IMR-90 (cell line): ENCODE results near the gene ZNF98. TPM values are rescaled to one million over a fixed set of nuclear protein-coding genes. Genes with fewer than 3 reads are reported as not detected.
A peak's percentile ranks its signal among the peaks of the same experiment; 100 is the strongest.

Experiments
- ATAC-seq: fragments of 200-7000 bp; cut with Tn5 transposase; 2 replicates; pipeline ENCODE4 v1.9.1; 2020; ENCODE audit warnings: low read depth, mild to moderate bottlenecking, moderate library complexity
- Bru-seq: library from RNA; stranded (reverse); fragments of 400-500 nt; gene quantifications from one replicate; lab custom pipeline; 2021; lab: Mats Ljungman, UMichigan
- BruChase-seq, 2 experiments: library from RNA; stranded (reverse); fragments of 400-500 nt; gene quantifications; one replicate each; lab custom pipeline; 2021; lab: Mats Ljungman, UMichigan
- BruUV-seq: library from RNA; stranded (reverse); fragments of 400-500 nt; replicated peaks from 2 replicates; lab custom pipeline; 2021; lab: Mats Ljungman, UMichigan
- CTCF ChIA-PET: fragments of 300-600 bp; formaldehyde crosslinking; extraction: SDS; loops from one replicate; lab custom pipeline; 2021; ENCODE audit warnings: antibody characterized with exemption; lab: Yijun Ruan, JAX
- POLR2A ChIA-PET: fragments of 300-600 bp; sonication (Branson Sonifier 250); formaldehyde crosslinking; loops from one replicate; lab custom pipeline; 2022; ENCODE audit warnings: antibody characterized with exemption; ENCODE audit not compliant: unreplicated experiment; lab: Charles Lee
- DNase-seq: peaks from one replicate; pipeline ENCODE4 v3.0.0; 2013
- H2AFZ ChIP-seq: replicated peaks from 2 replicates; pipeline ENCODE3; 2013; ENCODE audit warnings: low read length, mild to moderate bottlenecking; ENCODE audit not compliant: poor library complexity
- H2AK5ac ChIP-seq: 2 replicates; pipeline ENCODE4 v1.6.1; 2013; ENCODE audit warnings: low read depth, low read length, inconsistent platforms
- H2AK9ac ChIP-seq: replicated peaks from 2 replicates; pipeline ENCODE3; 2013; ENCODE audit warnings: mild to moderate bottlenecking, low read depth, low read length, moderate library complexity; ENCODE audit not compliant: poor library complexity
- H2BK120ac ChIP-seq: 2 replicates; pipeline ENCODE4 v1.6.1; 2013; ENCODE audit warnings: low read depth, low read length, inconsistent platforms
- H2BK15ac ChIP-seq: 3 replicates; pipeline ENCODE4 v1.6.1; 2013; ENCODE audit warnings: low read depth, low read length, inconsistent platforms
- H2BK20ac ChIP-seq: 2 replicates; pipeline ENCODE4 v1.6.1; 2013; ENCODE audit warnings: low read depth, mild to moderate bottlenecking, inconsistent platforms, low read length, moderate library complexity
- H2BK5ac ChIP-seq: 2 replicates; pipeline ENCODE4 v1.6.1; 2013; ENCODE audit warnings: mild to moderate bottlenecking, low read depth, low read length, inconsistent platforms; ENCODE audit not compliant: poor library complexity, severe bottlenecking
- H3K14ac ChIP-seq: replicated peaks from 2 replicates; pipeline ENCODE4 v1.6.1; 2013; ENCODE audit warnings: low read depth, low read length, inconsistent platforms
- H3K18ac ChIP-seq: 2 replicates; pipeline ENCODE4 v1.6.1; 2013; ENCODE audit warnings: low read depth, low read length, control low read depth
- H3K23ac ChIP-seq: 2 replicates; pipeline ENCODE4 v1.6.1; 2013; ENCODE audit warnings: low read depth, low read length, inconsistent platforms
- H3K27ac ChIP-seq: 2 replicates; pipeline ENCODE4 v1.5.1; 2013; ENCODE audit warnings: mild to moderate bottlenecking, control low read depth, low read length; ENCODE audit not compliant: insufficient read depth
- H3K27me3 ChIP-seq: 2 replicates; pipeline ENCODE4 v1.6.1; 2013; ENCODE audit warnings: low read length; ENCODE audit not compliant: control insufficient read depth, insufficient read depth
- H3K36me3 ChIP-seq: 2 replicates; pipeline ENCODE4 v1.6.1; 2013; ENCODE audit warnings: low read length, mixed read lengths; ENCODE audit not compliant: control insufficient read depth, insufficient read depth
- H3K4ac ChIP-seq: 2 replicates; pipeline ENCODE4 v1.6.1; 2013; ENCODE audit warnings: low read depth, low read length, inconsistent platforms
- H3K4me1 ChIP-seq: 2 replicates; pipeline ENCODE4 v1.6.1; 2013; ENCODE audit warnings: low read length, mixed read lengths; ENCODE audit not compliant: control insufficient read depth, insufficient read depth
- H3K4me2 ChIP-seq: 2 replicates; pipeline ENCODE4 v1.6.1; 2013; ENCODE audit warnings: low read depth, mild to moderate bottlenecking, control low read depth, low read length, moderate library complexity
- H3K4me3 ChIP-seq: 2 replicates; pipeline ENCODE4 v1.5.1; 2013; ENCODE audit warnings: low read depth, mild to moderate bottlenecking, control low read depth, low read length, moderate library complexity; ENCODE audit not compliant: insufficient read depth
- H3K56ac ChIP-seq: 2 replicates; pipeline ENCODE4 v1.6.1; 2013; ENCODE audit warnings: low read length, inconsistent platforms; ENCODE audit not compliant: insufficient read depth; ENCODE audit errors: extremely low read depth
- H3K79me1 ChIP-seq, 2 experiments: 2 replicates each; pipeline ENCODE4 v1.6.1; 2013; ENCODE audit warnings: low read length in 2 of 2, inconsistent platforms in 1 of 2, low read depth in 1 of 2
- H3K9ac ChIP-seq: 2 replicates; pipeline ENCODE4 v1.6.1; 2013; ENCODE audit warnings: low read depth, low read length, control low read depth
- H3K9me1 ChIP-seq: 2 replicates; pipeline ENCODE4 v1.6.1; 2013; ENCODE audit warnings: low read length, inconsistent platforms; ENCODE audit not compliant: insufficient read depth
- H3K9me3 ChIP-seq: 2 replicates; pipeline ENCODE4 v1.6.1; 2013; ENCODE audit warnings: low read length; ENCODE audit not compliant: control insufficient read depth, insufficient read depth
- H4K20me1 ChIP-seq: 2 replicates; pipeline ENCODE4 v1.6.1; 2013; ENCODE audit warnings: low read length, inconsistent platforms; ENCODE audit not compliant: insufficient read depth
- H4K5ac ChIP-seq: 2 replicates; pipeline ENCODE4 v1.6.1; 2013; ENCODE audit warnings: mild to moderate bottlenecking, low read depth, low read length, control low read depth
- H4K8ac ChIP-seq, 2 experiments: 2 replicates each; pipeline ENCODE4 v1.6.1; 2013; ENCODE audit warnings: low read depth in 2 of 2, low read length in 2 of 2, control low read depth in 1 of 2, inconsistent platforms in 1 of 2
- H4K91ac ChIP-seq: 2 replicates; pipeline ENCODE4 v1.6.1; 2013; ENCODE audit warnings: low read depth, low read length, inconsistent platforms; ENCODE audit not compliant: insufficient read depth
- CEBPB ChIP-seq: IDR thresholded peaks from 2 replicates; pipeline ENCODE4 v1.6.1; 2012; ENCODE audit warnings: low read depth, low read length, improper control_type of control experiment
- CHD1 ChIP-seq: IDR thresholded peaks from 2 replicates; pipeline ENCODE4 v1.6.1; 2012; ENCODE audit warnings: low read depth, low read length, improper control_type of control experiment
- FOS ChIP-seq: fragments of 150-350 bp; IDR thresholded peaks from 2 replicates; pipeline ENCODE4 v1.6.1; 2016; ENCODE audit warnings: low read depth, low read length
- MAFK ChIP-seq: IDR thresholded peaks from 2 replicates; pipeline ENCODE4 v1.6.1; 2012; ENCODE audit warnings: low read depth, low read length, improper control_type of control experiment
- MXI1 ChIP-seq: IDR thresholded peaks from 2 replicates; pipeline ENCODE4 v1.6.1; 2012; ENCODE audit warnings: low read depth, mild to moderate bottlenecking, low read length, moderate library complexity, borderline replicate concordance
- NFE2L2 ChIP-seq: fragments of 150-350 bp; IDR thresholded peaks from 2 replicates; pipeline ENCODE4 v1.6.1; 2016; ENCODE audit warnings: low read depth, mild to moderate bottlenecking, low read length
- RAD21 ChIP-seq: IDR thresholded peaks from 2 replicates; pipeline ENCODE4 v1.6.1; 2012; ENCODE audit warnings: low read length, improper control_type of control experiment
- SMC3 ChIP-seq: fragments of 150-350 bp; IDR thresholded peaks from 2 replicates; pipeline ENCODE4 v1.6.1; 2016; ENCODE audit warnings: low read depth, mild to moderate bottlenecking, antibody characterized with exemption, low read length, moderate library complexity
- WGBS, 2 experiments: methylation state at CpG; one replicate each; pipeline versions ENCODE4 v1.1.5 to v1.1.7; 2013; ENCODE audit warnings: missing lambda C conversion rate in 2 of 2; ENCODE audit not compliant: insufficient read length in 1 of 2; ENCODE audit errors: extremely low coverage in 2 of 2; 5-methylcytosine and 5-hydroxymethylcytosine counted together
- dilution Hi-C: fragments of 300-500 bp; cut with HindIII; formaldehyde crosslinking; loops from one replicate; pipeline ENCODE4 v1.14.3; 2018; ENCODE audit warnings: low sequenced_read_pairs; ENCODE audit not compliant: unreplicated experiment
- in situ Hi-C: fragments of 300-500 bp; cut with MboI; formaldehyde crosslinking; loops from 3 replicates; pipeline ENCODE4 v1.14.3; 2019; ENCODE audit warnings: low sequenced_read_pairs, inconsistent platforms, mixed read lengths
- intact Hi-C: fragments of 100-400 bp; cut with micrococcal nuclease; formaldehyde crosslinking; loops from 2 replicates; pipeline ENCODE4 v1.10.0; 2022
- long read RNA-seq: library from polyadenylated mRNA; unstranded; transcript quantifications from one replicate; pipeline ENCODE4 v2.0.0, GENCODE V29; 2021; ENCODE audit not compliant: unreplicated experiment
- polyA plus RNA-seq, 3 experiments: library from polyadenylated mRNA; depleted of rRNA; stranded (reverse); fragments of >200 nt; gene quantifications; 2 replicates each; pipeline ENCODE4 v1.2.3, GENCODE V29; 2012; ENCODE audit warnings: low replicate concordance in 1 of 3
- total RNA-seq: library from RNA; depleted of rRNA; stranded (reverse); fragments of >200 nt; gene quantifications from 2 replicates; pipeline ENCODE4 v1.2.3, GENCODE V29; 2012; rRNA removed

Gene ZNF98
- total RNA-seq (not detected in 2 replicates), polyA plus RNA-seq (2012; rRNA removed) (not detected in 2 replicates), Bru-seq, nascent RNA (percentile 2 among the genes with signal in this experiment), BruChase-seq, experiment 1, labeled RNA remaining after a 6-hour chase (percentile 3 among the genes with signal in this experiment), BruChase-seq, experiment 2, labeled RNA remaining after a 2-hour chase (percentile 8 among the genes with signal in this experiment)
- polyA plus RNA-seq (2012; cell fraction: cytosol; rRNA removed): not detected in 2 replicates
- not detected in 2 replicates for polyA plus RNA-seq (2012; cell fraction: nucleus; rRNA removed; ENCODE audit: low replicate concordance)
- long read RNA-seq: 0 reads

DNA sequence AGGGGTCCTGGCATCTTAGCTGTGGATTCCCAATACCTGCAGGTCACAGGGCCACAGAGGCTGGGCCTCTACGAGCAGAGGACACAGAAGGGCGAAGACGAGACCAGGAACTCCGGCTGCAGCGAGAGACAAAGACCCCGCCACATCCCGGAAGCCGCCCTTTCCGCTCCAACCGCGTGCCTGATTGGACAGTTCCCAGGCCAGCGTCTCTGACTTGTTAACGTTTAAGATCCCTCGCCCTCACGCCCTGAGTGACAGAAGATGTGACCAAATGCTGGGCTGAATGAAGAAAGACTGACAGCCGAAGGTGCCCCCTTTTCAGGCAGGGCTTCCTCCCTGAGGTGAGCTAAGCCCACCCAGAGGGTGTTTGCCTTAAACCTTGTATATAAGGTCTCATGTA lies at the start of gene ZNF98:
Gene ZNF98 (minus strand): TSS at position 136 of the 400 bp plus-strand sequence. CDS start 122 bp downstream, at position 14.
- peaks cover 28% of the 10 kb centered on the region for H3K9me3 ChIP-seq
- WGBS, 2 experiments: 0% methylated on average over 5 of the region's 16 CpGs; no CpG with 5 or more reads in 1 of the 2 experiments
- H2AK5ac ChIP-seq: no peak within 1 kb of the TSS
- dilution Hi-C loops (no loop called here), intact Hi-C loops (no loop called here), in situ Hi-C loops (no loop called here)
- H3K27me3 ChIP-seq: no peaks in the 10 kb centered on the region
- H2BK5ac ChIP-seq: no peak within 1 kb of the TSS
- no peak within 1 kb of the TSS for H3K4ac ChIP-seq
- H3K56ac ChIP-seq: no peak within 1 kb of the TSS
- no peak for DNase-seq
- no peak within 1 kb of the TSS for H3K9ac ChIP-seq
- H3K18ac ChIP-seq: no peak within 1 kb of the TSS
- ChIA-PET POLR2A (no interaction called here), CTCF (no interaction called here)
- H2BK120ac ChIP-seq: no peak within 1 kb of the TSS
- H2AK9ac ChIP-seq: no peak within 1 kb of the TSS
- no peaks in the 10 kb centered on the region for H4K20me1 ChIP-seq
- no TSS peak for BruUV-seq
- no peak for TF ChIP-seq NFE2L2
- TF ChIP-seq MAFK: no peak
- TF ChIP-seq SMC3: no peak
- TF ChIP-seq FOS: no peak
- no peak for TF ChIP-seq CEBPB
- TF ChIP-seq CHD1: no peak
- TF ChIP-seq MXI1: no peak
- no peak for TF ChIP-seq RAD21
- no peak within 1 kb of the TSS for H4K5ac ChIP-seq
- no peak within 1 kb of the TSS for H3K4me2 ChIP-seq
- no peak for ATAC-seq
- H3K23ac ChIP-seq: no peak within 1 kb of the TSS
- H3K9me1 ChIP-seq: no peaks in the 10 kb centered on the region
- H4K8ac ChIP-seq: no peak within 1 kb of the TSS
- no peak within 1 kb of the TSS for H4K91ac ChIP-seq
- no peak within 1 kb of the TSS for H2BK15ac ChIP-seq
- no peak within 1 kb of the TSS for H2AFZ ChIP-seq
- no peak within 1 kb of the TSS for H3K4me3 ChIP-seq
- no peak within 1 kb of the TSS for H3K27ac ChIP-seq
- no peak within 1 kb of the TSS for H3K14ac ChIP-seq
- H3K36me3 ChIP-seq: no peaks in the 10 kb centered on the region
- H3K79me1 ChIP-seq: no peaks in the 10 kb centered on the region
- H2BK20ac ChIP-seq: no peak within 1 kb of the TSS
- no peaks in the 10 kb centered on the region for H3K4me1 ChIP-seq
